GM12891 (cell line): ENCODE data around the gene KDM3B. TPM values are rescaled to one million over a fixed set of nuclear protein-coding genes. Genes with fewer than 3 reads are reported as not detected.
"Not testable (repeated sequence)": the region's sequence is repeated elsewhere in the genome, so short reads cannot be mapped to it uniquely, and the experiment has no call there.

Source experiments
- DNase-seq: peaks from one replicate; pipeline ENCODE4 v3.0.0; 2011; ENCODE audit warnings: low spot score; ENCODE audit not compliant: insufficient read length
- FAIRE-seq: peaks from 2 replicates; lab custom pipeline; 2011; peaks lifted over from hg19 to GRCh38; lab: Jason Lieb, UNC
- PAX5 ChIP-seq: IDR thresholded peaks from 2 replicates; pipeline ENCODE4 v1.6.1; 2011; ENCODE audit warnings: low read length, moderate library complexity, mild to moderate bottlenecking; ENCODE audit not compliant: insufficient read depth, severe bottlenecking
- POLR2A ChIP-seq: IDR thresholded peaks from 2 replicates; pipeline ENCODE4 v1.6.1; 2011; ENCODE audit warnings: low read depth, low read length, control low read depth
- POLR2AphosphoS5 ChIP-seq: IDR thresholded peaks from 2 replicates; pipeline ENCODE4 v1.6.1; 2011; ENCODE audit warnings: low read depth, low read length, control low read depth
- POU2F2 ChIP-seq: IDR thresholded peaks from 2 replicates; pipeline ENCODE4 v1.6.1; 2011; ENCODE audit warnings: low read depth, mild to moderate bottlenecking, control low read depth, low read length, moderate library complexity
- SPI1 ChIP-seq: IDR thresholded peaks from 2 replicates; pipeline ENCODE4 v1.6.1; 2011; ENCODE audit warnings: low read depth, low read length, control low read depth
- TAF1 ChIP-seq: IDR thresholded peaks from 2 replicates; pipeline ENCODE4 v1.6.1; 2011; ENCODE audit warnings: low read depth, low read length, control low read depth
- polyA plus RNA-seq: library from polyadenylated mRNA; unstranded; fragments of >200 nt; gene quantifications from one replicate; pipeline ENCODE4 v1.2.1, GENCODE V29; 2012; ENCODE audit warnings: low read depth, missing spikeins, inconsistent platforms; ENCODE audit not compliant: missing spikeins

The KDM3B gene
- polyA plus RNA-seq, result 19.2 TPM

GRCh38 chr5:138352071-138352721 is at the start of gene KDM3B:
KDM3B (plus strand) TSS chr5:138352685; CDS start chr5:138352796, 111 bp downstream.
- TF ChIP-seq SPI1, result peak; percentile 71
- TF ChIP-seq PAX5, result peak; percentile 81
- 0 out of 2 replicates have a peak, but pooled peaks have one; percentile 31 for TF ChIP-seq POU2F2
- no peak; the same call in 1 of the 2 replicates for TF ChIP-seq POLR2AphosphoS5
- no peak for TF ChIP-seq POLR2A
- no peak for TF ChIP-seq TAF1
- DNase-seq (peak; percentile 87), FAIRE-seq (peak; percentile 89)

- no peak for FAIRE-seq
- no peak for DNase-seq
- TF ChIP-seq POLR2A, result no peak
- TF ChIP-seq SPI1, result no peak
- TF ChIP-seq POU2F2, result no peak
- TF ChIP-seq POLR2AphosphoS5, result no peak
- TF ChIP-seq PAX5, result no peak
- no peak for TF ChIP-seq TAF1
Observed at GRCh38 chr5:138303372-138303771, 49.1 kb upstream of the KDM3B start.

- TF ChIP-seq SPI1 (no peak), POU2F2 (no peak), PAX5 (no peak), POLR2AphosphoS5 (no peak), TAF1 (no peak), POLR2A (no peak)
- DNase-seq (no peak), FAIRE-seq (peak; percentile 48)
Observed at GRCh38 chr5:138305797-138306196, 46.7 kb upstream of the KDM3B start.

- TF ChIP-seq POU2F2, result no peak
- TF ChIP-seq POLR2AphosphoS5, result no peak
- no peak for TF ChIP-seq PAX5
- TF ChIP-seq POLR2A, result no peak
- TF ChIP-seq TAF1, result no peak
- TF ChIP-seq SPI1, result no peak
- FAIRE-seq (no peak), DNase-seq (no peak)
Observed at GRCh38 chr5:138315751-138316278, 36.7 kb upstream of the KDM3B start.

- FAIRE-seq, result no peak
- no peak for DNase-seq
- TF ChIP-seq PAX5, result no peak
- TF ChIP-seq SPI1, result no peak
- no peak for TF ChIP-seq TAF1
- no peak for TF ChIP-seq POU2F2
- no peak for TF ChIP-seq POLR2AphosphoS5
- TF ChIP-seq POLR2A, result no peak
Observed at GRCh38 chr5:138316355-138316754, 36.1 kb upstream of the KDM3B start.

GRCh38 chr5:138318211-138318610 is 34.3 kb upstream of the KDM3B start:
- not testable (repeated sequence) for FAIRE-seq, DNase-seq

GRCh38 chr5:138330813-138331448 is 21.6 kb upstream of the KDM3B start:
- DNase-seq (no peak), FAIRE-seq (no peak)
- TF ChIP-seq POLR2A (no peak), POLR2AphosphoS5 (no peak), POU2F2 (no peak), TAF1 (no peak), SPI1 (no peak), PAX5 (no peak)

GRCh38 chr5:138331449-138332368 is 20.8 kb upstream of the KDM3B start, which contains the start of gene CDC25C:
CDC25C (minus strand) TSS chr5:138331804; CDS start chr5:138331180, 624 bp downstream.
- FAIRE-seq (peak; percentile 99), DNase-seq (peak; percentile 91)
- TF ChIP-seq TAF1 (no peak), PAX5 (peak; percentile 75), POU2F2 (no peak), SPI1 (no peak), POLR2AphosphoS5 (no peak), POLR2A (peak; percentile 57; the same call in 1 of the 2 replicates)

GRCh38 chr5:138334867-138335447 is 17.5 kb upstream of the KDM3B start:
- TF ChIP-seq POLR2AphosphoS5, result no peak
- no peak for TF ChIP-seq PAX5
- no peak for TF ChIP-seq TAF1
- TF ChIP-seq SPI1, result no peak
- no peak for TF ChIP-seq POLR2A
- no peak for TF ChIP-seq POU2F2
- DNase-seq (no peak), FAIRE-seq (no peak)
